ENCODE data around the gene CELF4. TPM values are rescaled to one million over a fixed set of nuclear protein-coding genes. Genes with fewer than 3 reads are reported as not detected.

The CELF4 gene
- total RNA-seq, 3 donors from 2014 or later (not counting 1 experiment from before 2014, with no cell fraction given), result not detected

GRCh38 chr18:37577051-37577611 lies 11.5 kb upstream of the CELF4 start:
- no peaks in the 10 kb centered on the region for H3K4me1 Mint-ChIP-seq
- H3K27ac Mint-ChIP-seq, result no peak overlapping the region
- no peaks in the 10 kb centered on the region for H3K9me3 ChIP-seq (ENCODE audit: control insufficient read depth, insufficient read depth, low read length)
- H3K27me3 Mint-ChIP-seq (ENCODE audit: low read depth in 2 of 2), result peaks cover 0 to 5% of the 10 kb centered on the region in 2 donors
- no peaks in the 10 kb centered on the region for H3K4me1 ChIP-seq (ENCODE audit: control insufficient read depth, insufficient read depth, low read length)
- no peaks in the 10 kb centered on the region for H3K36me3 Mint-ChIP-seq
- ATAC-seq, result no peak
- no peak for DNase-seq
- no peak overlapping the region for H3K4me3 ChIP-seq (ENCODE audit: low read length)
- H3K4me3 Mint-ChIP-seq, result no peak overlapping the region
- H3K36me3 ChIP-seq (ENCODE audit: control insufficient read depth, insufficient read depth, low read length), result no peaks in the 10 kb centered on the region
- no peak overlapping the region for H3K27ac ChIP-seq (ENCODE audit: low read length)
- H3K9me3 Mint-ChIP-seq, result peaks cover 3 to 5% of the 10 kb centered on the region in 2 donors
- intact Hi-C loops (cut with micrococcal nuclease), result no loop called here
- no peaks in the 10 kb centered on the region for H3K27me3 ChIP-seq (ENCODE audit: control insufficient read depth, insufficient read depth, low read length)
- no peak for TF ChIP-seq CTCF (IDR thresholded peaks at IDR 0.05)
- 92% methylated on average over 7 of the region's 7 CpGs for WGBS (ENCODE audit: insufficient coverage)

GRCh38 chr18:37575646-37576045 lies 10.0 kb upstream of the CELF4 start:
- Histone ChIP-seq H3K4me1 (ENCODE audit: control insufficient read depth, insufficient read depth, low read length) (no peaks in the 10 kb centered on the region), H3K27me3 (ENCODE audit: control insufficient read depth, insufficient read depth, low read length) (no peaks in the 10 kb centered on the region), H3K36me3 (ENCODE audit: control insufficient read depth, insufficient read depth, low read length) (no peaks in the 10 kb centered on the region), H3K4me3 (ENCODE audit: low read length) (no peak overlapping the region), H3K9me3 (ENCODE audit: control insufficient read depth, insufficient read depth, low read length) (no peaks in the 10 kb centered on the region), H3K27ac (ENCODE audit: low read length) (no peak overlapping the region)
- intact Hi-C loops (cut with micrococcal nuclease), result no loop called here
- Mint-ChIP-seq H3K9me3 (peaks cover 0 to under 1% of the 10 kb centered on the region in 2 donors), H3K36me3 (no peaks in the 10 kb centered on the region), H3K27ac (no peak overlapping the region), H3K27me3 (ENCODE audit: low read depth in 2 of 2) (peaks cover 4 to 5% of the 10 kb centered on the region in 2 donors), H3K4me3 (no peak overlapping the region), H3K4me1 (no peaks in the 10 kb centered on the region)
- WGBS (ENCODE audit: insufficient coverage), result 93% methylated on average over 10 of the region's 10 CpGs
- DNase-seq (no peak), ATAC-seq (no peak)
- TF ChIP-seq CTCF (IDR thresholded peaks at IDR 0.05), result no peak

GRCh38 chr18:37574113-37574512 lies 8.5 kb upstream of the CELF4 start:
- WGBS (ENCODE audit: insufficient coverage), result 87% methylated on average over 7 of the region's 7 CpGs
- no peaks in the 10 kb centered on the region for H3K4me1 ChIP-seq (ENCODE audit: control insufficient read depth, insufficient read depth, low read length)
- no peaks in the 10 kb centered on the region for H3K9me3 Mint-ChIP-seq

More at GRCh38 chr18:37574113-37574512, 8.5 kb upstream of the CELF4 start:
- Histone ChIP-seq H3K27ac (ENCODE audit: low read length) (no peak overlapping the region), H3K9me3 (ENCODE audit: control insufficient read depth, insufficient read depth, low read length) (no peaks in the 10 kb centered on the region), H3K27me3 (ENCODE audit: control insufficient read depth, insufficient read depth, low read length) (no peaks in the 10 kb centered on the region), H3K36me3 (ENCODE audit: control insufficient read depth, insufficient read depth, low read length) (no peaks in the 10 kb centered on the region), H3K4me3 (ENCODE audit: low read length) (no peak overlapping the region)
- no peak for DNase-seq
- no peaks in the 10 kb centered on the region for H3K36me3 Mint-ChIP-seq
- H3K27ac Mint-ChIP-seq, result no peak overlapping the region
- TF ChIP-seq CTCF (IDR thresholded peaks at IDR 0.05), result no peak
- ATAC-seq, result no peak
- intact Hi-C loops (cut with micrococcal nuclease), result no loop called here
- H3K27me3 Mint-ChIP-seq (ENCODE audit: low read depth in 2 of 2), result peaks cover 10 to 19% of the 10 kb centered on the region in 2 donors
- no peaks in the 10 kb centered on the region for H3K4me1 Mint-ChIP-seq
- no peak overlapping the region for H3K4me3 Mint-ChIP-seq
